Astrocyte of the cerebellum (primary cell): ENCODE measurements around the gene EME2.

Experiments used
- DNase-seq: peaks from one replicate; pipeline ENCODE4 v3.0.0-alpha.2; 2011; ENCODE audit warnings: low read depth
- H3K4me3 ChIP-seq: 2 replicates; pipeline ENCODE4 v1.5.1; 2011; ENCODE audit warnings: mild to moderate bottlenecking, low read depth, low read length, moderate library complexity
- CTCF ChIP-seq: IDR thresholded peaks from 2 replicates; pipeline ENCODE4 v1.5.1; 2012; ENCODE audit warnings: low read length, low read depth, moderate library complexity, mild to moderate bottlenecking; ENCODE audit errors: missing control alignments
- in situ Hi-C: cut with HindIII; loops from 2 replicates; pipeline ENCODE4 v1.10.0; 2017; ENCODE audit warnings: low sequenced_read_pairs

The EME2 gene

GRCh38 chr16:1768767-1769401 lies 3.7 kb upstream of the EME2 start:
- TF ChIP-seq CTCF, result no peak
- no peak overlapping the region for H3K4me3 ChIP-seq
- in situ Hi-C loops, result no loop called here
- no peak for DNase-seq

GRCh38 chr16:1769402-1770300 lies 3.0 kb upstream of the EME2 start:
- peak overlapping the region; percentile 59 for H3K4me3 ChIP-seq
- in situ Hi-C loops, result no loop called here
- DNase-seq, result no peak
- no peak for TF ChIP-seq CTCF

GRCh38 chr16:1770328-1771187 lies 2.1 kb upstream of the EME2 start:
- peak overlapping the region; percentile 59 for H3K4me3 ChIP-seq
- in situ Hi-C loops, result no loop called here
- DNase-seq, result no peak
- TF ChIP-seq CTCF, result no peak

GRCh38 chr16:1771188-1771863 lies 1.3 kb upstream of the EME2 start, which contains the start of gene NME3:
Gene NME3, minus strand, starts transcription at chr16:1771543. Its CDS starts 9 bp downstream, at chr16:1771534.
- no peak for DNase-seq
- peak within 1 kb of the TSS; percentile 59 for H3K4me3 ChIP-seq
- TF ChIP-seq CTCF, result no peak
- in situ Hi-C loops, result no loop called here

- no peak for TF ChIP-seq CTCF
- DNase-seq, result no peak
- in situ Hi-C loops, result no loop called here
- H3K4me3 ChIP-seq, result peak overlapping the region; percentile 59
These were observed 697 bp upstream of the EME2 start for GRCh38 chr16:1771864-1772361.
